RCC 7860 (cell line): ENCODE measurements around the gene BMPER.

Experiments used
- DNase-seq: peaks from one replicate; pipeline ENCODE4 v3.0.0-alpha.2; 2015; ENCODE audit warnings: low spot score
- FAIRE-seq: peaks from 2 replicates; lab custom pipeline; 2012; peaks lifted over from hg19 to GRCh38; lab: Jason Lieb, UNC

Gene BMPER

GRCh38 chr7:33919449-33919848, 14.1 kb downstream of the BMPER start:
- FAIRE-seq, result no peak
- DNase-seq, result no peak

DNA sequence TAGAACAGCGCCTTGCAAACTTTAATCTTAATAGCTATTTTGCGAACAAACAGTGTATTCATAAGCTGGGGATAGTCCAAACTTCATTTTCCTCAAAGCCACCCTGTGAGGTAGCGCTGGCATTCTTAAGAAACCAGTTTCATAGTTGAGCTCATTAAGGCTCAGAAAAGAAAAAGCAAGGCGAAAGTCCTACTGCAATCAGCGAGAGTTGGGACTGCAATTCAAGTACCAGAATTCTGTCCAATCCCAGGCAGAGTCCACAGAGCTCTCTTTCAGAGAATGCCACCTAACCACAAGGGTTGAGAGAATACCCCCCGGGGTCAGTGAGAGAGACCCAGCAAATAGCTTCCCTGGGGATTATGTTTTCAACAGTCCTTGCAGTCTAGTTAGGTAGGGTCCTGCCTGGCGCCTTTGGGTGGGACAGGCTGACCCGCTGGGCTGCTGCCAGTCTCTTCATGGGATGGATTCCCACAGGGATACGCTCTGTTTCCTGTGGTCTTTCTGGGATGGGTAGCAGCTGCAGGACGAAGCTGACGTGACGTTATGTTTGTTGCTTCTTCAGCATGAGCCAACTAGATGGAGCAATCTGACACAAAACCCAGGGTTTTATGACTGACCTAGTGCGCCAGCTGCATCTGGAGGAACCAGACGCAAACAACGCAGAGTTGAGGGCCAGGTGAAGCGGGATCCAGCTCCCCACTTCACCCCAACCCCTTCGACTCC, 16.0 kb downstream of the BMPER start:
- no peak for DNase-seq
- no peak for FAIRE-seq

- no peak for FAIRE-seq
- DNase-seq, result no peak
Observed at GRCh38 chr7:33922820-33923219, 17.5 kb downstream of the BMPER start.

DNA sequence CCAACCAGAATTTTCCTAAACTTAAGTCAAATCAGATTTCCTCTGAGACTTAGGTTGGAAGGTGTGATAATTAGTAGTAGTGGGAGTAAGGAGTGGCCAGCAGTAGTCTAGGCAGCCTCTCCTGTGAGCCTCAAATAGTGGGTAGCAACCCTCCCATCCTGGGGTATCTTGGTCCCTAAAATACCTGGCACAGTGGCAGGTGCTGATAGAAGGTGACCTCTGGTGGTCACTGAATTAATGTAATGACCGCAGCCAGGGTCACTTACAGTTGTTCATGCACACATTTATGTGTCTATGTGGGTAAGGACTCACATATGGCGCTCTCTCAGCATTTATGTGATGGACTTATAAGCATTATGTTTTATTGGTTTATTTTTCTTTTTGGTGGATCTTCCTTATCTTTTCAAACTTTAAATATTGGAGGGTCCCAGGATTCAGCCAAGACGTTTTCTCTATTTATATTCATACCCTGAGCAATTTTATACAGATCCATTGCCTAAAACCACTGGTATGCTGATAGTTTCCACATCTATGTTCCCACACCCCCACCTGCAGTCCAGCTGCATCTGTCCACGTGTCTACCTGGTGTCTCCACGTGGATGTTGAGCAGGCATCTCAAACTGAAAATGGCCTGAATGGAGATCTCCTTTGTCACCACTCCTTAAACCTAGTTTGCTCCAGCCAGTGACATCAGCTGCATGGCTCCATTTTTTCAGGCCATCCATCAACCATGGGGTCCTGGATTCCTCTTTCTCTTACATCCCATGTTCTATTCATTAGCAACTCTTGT, 18.3 kb downstream of the BMPER start:
- DNase-seq (no peak), FAIRE-seq (no peak)

DNA sequence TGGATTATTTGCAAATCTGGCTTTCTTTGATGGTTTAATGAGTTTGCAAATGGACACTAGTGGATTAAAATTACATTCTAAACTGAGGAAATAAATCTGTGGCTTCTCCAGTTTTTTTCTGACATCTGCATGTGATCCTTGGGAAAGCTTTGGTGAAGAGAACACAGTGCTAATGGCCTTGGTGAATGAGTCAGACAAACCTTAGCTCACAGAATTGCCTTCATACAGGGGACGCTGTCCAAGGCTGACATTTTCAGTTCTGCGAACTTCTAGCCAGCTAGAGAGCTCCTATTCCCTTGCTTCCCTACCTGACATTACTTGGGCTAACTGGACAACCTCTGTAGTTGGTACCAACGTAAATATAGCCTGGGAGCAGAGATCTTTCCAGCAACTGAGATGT, 21.2 kb downstream of the BMPER start:
- FAIRE-seq, result no peak

GRCh38 chr7:33928986-33929385, 23.6 kb downstream of the BMPER start:
- no peak for DNase-seq
- no peak for FAIRE-seq

More for the DNA sequence above, 21.2 kb downstream of the BMPER start:
- no peak for DNase-seq

DNA sequence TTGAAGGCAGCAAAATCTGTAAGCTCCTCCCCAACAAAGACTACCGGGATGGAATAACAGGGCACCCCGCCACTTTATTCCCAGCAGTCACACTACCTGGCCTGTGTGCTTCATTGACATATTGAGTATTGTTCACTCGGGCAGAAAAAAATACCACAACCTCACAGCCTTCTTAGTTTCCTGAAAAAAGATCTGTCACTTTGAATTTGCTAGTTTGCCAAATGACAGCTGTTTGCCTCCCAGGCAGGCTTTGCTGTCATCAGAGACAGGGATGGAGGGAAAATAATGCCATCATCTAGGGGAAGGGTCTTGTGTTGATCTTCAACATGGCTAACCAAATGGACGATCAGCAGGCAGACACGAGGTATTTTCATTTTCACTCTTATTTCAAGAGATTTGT, 26.9 kb downstream of the BMPER start:
- FAIRE-seq (no peak), DNase-seq (no peak)

DNA sequence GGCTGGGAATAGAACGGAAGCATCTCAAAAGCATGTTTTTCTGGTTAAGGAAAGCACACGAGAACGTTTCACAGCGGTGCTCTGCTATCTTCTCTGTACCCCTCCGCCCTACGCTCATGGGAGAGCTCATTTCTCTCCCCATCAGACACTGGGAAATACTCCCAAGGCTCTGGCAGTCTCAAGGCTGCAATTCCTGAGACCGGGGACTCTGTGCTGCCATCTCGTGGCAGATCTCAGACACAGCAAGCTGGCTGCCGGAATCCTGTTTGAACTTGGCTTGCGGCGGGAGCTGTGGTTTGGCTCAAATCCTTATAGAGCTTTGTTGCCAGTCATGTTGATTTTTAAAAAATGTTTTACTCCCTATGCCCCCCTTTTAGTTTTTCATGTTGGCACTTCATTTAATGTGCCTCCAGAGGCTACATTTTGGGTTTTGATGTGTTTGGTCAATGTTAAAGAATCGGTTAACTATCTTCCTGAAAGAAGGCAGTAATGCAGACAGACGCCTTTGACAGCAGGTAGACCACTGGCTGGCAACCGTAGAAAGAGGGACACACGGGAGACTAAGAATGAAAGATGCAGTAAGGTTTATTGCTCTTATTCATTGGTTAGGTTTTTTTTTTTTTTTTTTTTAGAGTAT, 27.6 kb downstream of the BMPER start:
- DNase-seq (peak; percentile 77), FAIRE-seq (peak; percentile 91)

DNA sequence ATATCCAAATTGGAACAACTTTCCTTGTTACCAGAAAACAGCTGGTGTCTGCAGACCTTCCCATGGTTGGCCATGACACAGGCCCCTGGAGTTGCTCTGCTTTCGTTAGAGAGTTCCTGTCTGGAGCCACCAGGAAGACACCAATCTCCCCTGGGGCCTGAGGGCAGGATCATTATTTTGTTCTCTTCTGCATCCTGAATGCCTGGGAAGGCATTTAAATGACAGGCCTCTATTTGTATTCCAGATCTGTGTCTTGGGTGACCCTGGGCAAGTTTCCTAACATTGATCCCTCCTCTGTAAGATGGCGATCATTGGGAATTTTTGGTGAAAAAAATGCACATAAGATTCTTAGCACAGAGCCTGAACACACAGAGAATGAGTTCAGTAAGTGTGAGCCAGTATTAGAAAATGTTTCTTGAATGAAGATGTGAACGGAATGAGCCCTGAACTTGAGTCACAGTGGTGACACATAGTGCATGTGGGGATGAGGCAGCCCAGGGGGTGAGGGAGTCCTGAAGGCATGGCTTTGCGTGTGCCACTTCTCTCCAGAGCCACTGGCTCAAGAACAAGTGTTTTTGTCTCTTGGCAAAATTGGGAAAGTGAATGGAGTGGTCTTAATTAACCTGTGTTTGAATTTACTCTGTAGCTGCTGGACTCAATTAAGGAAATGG, 28.4 kb downstream of the BMPER start:
- FAIRE-seq (peak; percentile 94), DNase-seq (peak; percentile 92)

GRCh38 chr7:33934391-33934790, 29.1 kb downstream of the BMPER start:
- FAIRE-seq (no peak), DNase-seq (no peak)

DNA sequence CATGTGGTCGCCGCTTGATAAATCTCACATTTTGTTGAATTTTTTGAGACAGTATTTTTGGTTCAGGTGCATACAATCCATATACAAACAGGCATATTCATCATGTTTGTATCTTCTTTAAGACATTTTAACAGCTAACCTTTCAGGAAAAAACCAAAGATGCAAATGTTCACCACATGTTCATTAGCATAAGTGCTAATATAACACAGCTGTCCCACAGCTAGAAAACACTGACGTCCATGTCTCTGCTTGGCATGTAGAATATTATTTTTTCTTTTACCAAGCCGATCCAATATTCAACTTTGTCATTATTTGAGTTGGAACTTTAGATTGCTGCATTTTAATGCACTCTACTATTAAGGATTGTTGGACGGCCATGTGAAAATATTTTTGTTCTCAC, 31.2 kb downstream of the BMPER start:
- no peak for FAIRE-seq

DNA sequence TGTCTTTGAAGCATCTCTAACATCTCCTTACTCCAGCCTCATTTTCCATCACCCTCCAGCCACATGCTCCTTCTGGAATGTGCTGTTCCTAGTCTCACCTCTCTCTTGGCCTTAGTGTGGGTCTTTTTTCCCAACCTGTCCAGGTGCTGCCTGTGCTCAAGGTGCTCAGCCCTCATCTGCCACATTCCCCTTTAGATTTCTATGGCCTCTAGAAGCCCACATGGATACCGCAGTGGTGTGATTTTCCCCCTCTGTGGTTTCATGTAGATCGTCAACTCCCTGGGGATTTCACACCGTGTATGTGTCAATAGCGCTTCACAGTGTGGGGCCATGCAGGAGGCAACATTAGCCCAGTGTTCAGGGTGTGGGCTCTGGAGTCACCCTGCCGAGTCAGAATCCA, 32.5 kb downstream of the BMPER start:
- FAIRE-seq, result no peak
- no peak for DNase-seq

More for the DNA sequence above, 31.2 kb downstream of the BMPER start:
- DNase-seq, result no peak

DNA sequence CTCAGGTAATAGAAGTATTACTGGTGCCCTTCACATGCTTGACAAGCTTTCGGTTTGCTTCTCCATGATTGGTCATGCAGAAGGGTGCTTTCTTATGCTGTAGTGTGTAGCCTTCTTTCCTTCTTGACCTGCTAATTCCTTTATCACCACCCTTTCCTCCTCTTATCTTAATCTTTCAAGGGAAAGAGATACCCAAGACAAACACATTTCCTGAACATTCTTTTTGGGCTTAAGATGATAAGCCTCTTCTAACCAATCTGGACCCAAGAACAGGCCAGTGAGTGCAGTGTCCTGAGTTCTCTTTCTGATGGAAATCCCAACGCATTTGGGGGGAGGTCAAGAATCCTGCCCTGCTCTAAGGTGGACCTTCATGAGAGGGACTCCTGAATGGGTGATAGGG, 33.8 kb downstream of the BMPER start:
- FAIRE-seq (no peak), DNase-seq (no peak)

DNA sequence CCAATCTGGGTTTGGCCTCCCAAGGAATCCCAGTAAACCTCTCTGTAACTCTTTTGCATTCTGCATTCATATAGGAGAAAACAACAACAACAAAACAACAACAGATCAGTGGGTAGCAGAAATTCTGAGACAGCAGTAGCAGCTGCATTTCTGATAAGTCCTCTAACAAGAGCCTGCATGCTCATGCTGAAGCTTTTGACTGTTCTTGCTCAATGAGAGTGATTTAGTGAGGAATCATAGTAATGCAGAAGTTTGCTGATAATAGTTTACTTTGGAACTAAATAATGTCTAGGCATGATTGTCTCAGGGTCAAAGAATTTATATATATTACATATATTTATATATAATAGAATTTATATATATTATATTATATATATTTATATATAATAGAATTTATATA, 35.2 kb downstream of the BMPER start:
- no peak for FAIRE-seq
- no peak for DNase-seq

- no peak for DNase-seq
- FAIRE-seq, result no peak
Observed at GRCh38 chr7:33941418-33941817, 36.1 kb downstream of the BMPER start.

- FAIRE-seq, result no peak
- DNase-seq, result no peak
Observed at GRCh38 chr7:33946094-33946699, 40.9 kb downstream of the BMPER start.

GRCh38 chr7:33950047-33950714, 44.8 kb downstream of the BMPER start:
- FAIRE-seq, result no peak

DNA sequence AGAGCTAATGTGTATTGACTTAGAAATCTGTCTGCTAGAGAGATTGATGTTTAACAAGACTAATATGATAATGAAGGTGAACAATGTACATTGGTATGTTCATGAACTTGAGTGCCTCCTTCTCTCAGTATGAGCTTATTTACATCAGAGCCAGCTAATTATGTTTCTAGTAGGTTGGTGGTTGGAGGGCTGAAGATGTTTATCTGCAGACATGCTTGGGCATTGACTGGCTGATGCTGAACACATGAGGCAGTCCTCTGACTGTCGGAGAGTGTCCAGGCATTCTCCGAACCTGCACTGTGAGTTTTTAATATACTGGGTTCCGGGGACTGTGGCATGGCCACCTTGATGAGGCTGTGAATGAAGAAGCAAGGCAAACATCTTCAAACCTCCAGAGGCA, 47.5 kb downstream of the BMPER start:
- no peak for DNase-seq
- FAIRE-seq, result no peak

More at GRCh38 chr7:33950047-33950714, 44.8 kb downstream of the BMPER start:
- no peak for DNase-seq

DNA sequence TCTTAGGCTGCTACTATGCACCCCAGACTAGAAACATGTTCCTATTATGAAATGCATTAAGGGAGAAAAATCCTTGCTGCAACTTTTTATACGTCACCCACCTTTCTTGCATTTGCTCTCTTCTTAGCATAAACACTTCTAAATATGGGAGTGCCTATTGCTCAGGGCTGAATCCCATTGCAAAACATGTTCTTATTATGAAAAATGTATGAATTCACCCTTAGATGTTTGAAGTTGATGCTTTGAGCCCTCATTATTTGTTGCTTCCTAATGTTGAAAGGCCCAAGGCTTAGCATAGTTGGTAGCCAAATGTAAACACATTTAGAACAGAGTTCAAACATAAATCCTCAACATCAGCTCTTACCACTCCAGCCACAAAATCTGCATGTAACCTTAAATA, 52.8 kb downstream of the BMPER start:
- FAIRE-seq, result no peak
- DNase-seq, result no peak

DNA sequence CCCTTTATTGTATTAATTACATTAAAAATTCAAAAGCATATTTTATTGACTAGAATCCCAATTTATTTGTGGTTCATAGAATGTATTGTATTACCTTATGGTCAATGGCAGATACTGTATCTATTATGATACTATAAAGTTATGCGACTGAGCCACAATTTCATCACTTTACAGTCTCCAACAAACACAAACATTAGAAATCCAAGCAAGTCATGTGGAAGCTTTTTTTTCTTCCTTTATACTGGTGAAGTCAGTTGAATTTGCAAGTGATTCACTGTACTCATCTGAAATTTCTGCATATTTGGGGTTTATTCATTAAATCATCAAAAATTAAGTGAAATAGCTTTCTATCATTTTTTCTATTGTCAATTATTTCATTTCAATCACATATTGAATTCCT, 54.3 kb downstream of the BMPER start:
- no peak for DNase-seq
- no peak for FAIRE-seq
